Breast epithelium (tissue), 3 donors: ENCODE results near the gene INIP.

ENCODE experiments used
- POLR2A ChIP-seq: fragments of 450-650 bp; IDR thresholded peaks from one replicate; pipeline ENCODE4 v1.6.1; 2016; ENCODE audit warnings: antibody characterized with exemption, mild to moderate bottlenecking, moderate library complexity
- POLR2AphosphoS5 ChIP-seq, 3 donors: sonication (generic); formaldehyde crosslinking; IDR thresholded peaks; one replicate each; pipeline ENCODE4 v1.6.1; 2017; ENCODE audit warnings: antibody characterized with exemption in 3 of 3
- TF ChIP-seq, protein P1 (sequence below), 3 donors: fragments of 450-650 bp; IDR thresholded peaks; one replicate each; pipeline ENCODE4 v1.5.1; 2016 to 2017; ENCODE audit warnings: antibody characterized with exemption in 3 of 3, mild to moderate bottlenecking in 3 of 3, moderate library complexity in 3 of 3

DNA sequence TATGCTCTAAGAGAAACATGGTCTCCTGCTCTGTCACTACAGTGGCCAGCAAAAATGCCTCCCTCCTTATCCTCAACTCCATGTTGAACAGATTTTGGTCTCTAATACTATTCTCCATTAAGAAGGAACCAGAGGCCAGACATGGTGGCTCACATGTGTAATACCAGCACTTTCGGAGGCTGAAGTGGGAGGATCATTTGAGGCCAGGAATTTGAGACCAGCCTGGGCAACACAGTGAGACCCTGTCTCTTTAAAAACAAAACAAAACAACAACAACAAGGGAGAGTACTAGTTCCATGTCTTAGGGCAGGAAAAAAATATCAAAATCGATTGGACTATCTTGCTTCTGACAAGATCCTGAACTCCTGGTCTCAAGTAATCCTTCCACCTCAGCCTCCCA lies 14.6 kb downstream of the INIP start:
- TF ChIP-seq, protein P1, sequence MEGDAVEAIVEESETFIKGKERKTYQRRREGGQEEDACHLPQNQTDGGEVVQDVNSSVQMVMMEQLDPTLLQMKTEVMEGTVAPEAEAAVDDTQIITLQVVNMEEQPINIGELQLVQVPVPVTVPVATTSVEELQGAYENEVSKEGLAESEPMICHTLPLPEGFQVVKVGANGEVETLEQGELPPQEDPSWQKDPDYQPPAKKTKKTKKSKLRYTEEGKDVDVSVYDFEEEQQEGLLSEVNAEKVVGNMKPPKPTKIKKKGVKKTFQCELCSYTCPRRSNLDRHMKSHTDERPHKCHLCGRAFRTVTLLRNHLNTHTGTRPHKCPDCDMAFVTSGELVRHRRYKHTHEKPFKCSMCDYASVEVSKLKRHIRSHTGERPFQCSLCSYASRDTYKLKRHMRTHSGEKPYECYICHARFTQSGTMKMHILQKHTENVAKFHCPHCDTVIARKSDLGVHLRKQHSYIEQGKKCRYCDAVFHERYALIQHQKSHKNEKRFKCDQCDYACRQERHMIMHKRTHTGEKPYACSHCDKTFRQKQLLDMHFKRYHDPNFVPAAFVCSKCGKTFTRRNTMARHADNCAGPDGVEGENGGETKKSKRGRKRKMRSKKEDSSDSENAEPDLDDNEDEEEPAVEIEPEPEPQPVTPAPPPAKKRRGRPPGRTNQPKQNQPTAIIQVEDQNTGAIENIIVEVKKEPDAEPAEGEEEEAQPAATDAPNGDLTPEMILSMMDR (IDR thresholded peaks at IDR 0.05): no peak
- no peak for TF ChIP-seq POLR2A
- no peak for TF ChIP-seq POLR2AphosphoS5 (IDR thresholded peaks at IDR 0.05)
